ENCODE results near the gene ECI2.
"Not testable (repeated sequence)": the region's sequence is repeated elsewhere in the genome, so short reads cannot be mapped to it uniquely, and the experiment has no call there.

ECI2 gene

GRCh38 chr6:4100655-4101054 lies 34.7 kb downstream of the ECI2 start:
- no peak for DNase-seq (ENCODE audit: extremely low read depth, insufficient read length)

GRCh38 chr6:4093288-4093687 lies 42.1 kb downstream of the ECI2 start:
- no peak for DNase-seq (ENCODE audit: extremely low read depth, insufficient read length)
- Histone ChIP-seq H3K27me3 (replicated peaks; ENCODE audit: control insufficient read depth, insufficient read depth, low read length) (no peaks in the 10 kb centered on the region), H3K4me3 (replicated peaks; ENCODE audit: low read depth, low read length) (no peak overlapping the region), H3K36me3 (ENCODE audit: control insufficient read depth, insufficient read depth, low read length) (no peaks in the 10 kb centered on the region)
- no peak for TF ChIP-seq CTCF (IDR thresholded peaks at IDR 0.05; ENCODE audit: insufficient read depth, low read length, poor library complexity, severe bottlenecking)

More at GRCh38 chr6:4100655-4101054, 34.7 kb downstream of the ECI2 start:
- H3K27me3 ChIP-seq (replicated peaks; ENCODE audit: control insufficient read depth, insufficient read depth, low read length), result no peaks in the 10 kb centered on the region; the same call in none of the 2 replicates
- no peaks in the 10 kb centered on the region for H3K36me3 ChIP-seq (ENCODE audit: control insufficient read depth, insufficient read depth, low read length)
- no peak for TF ChIP-seq CTCF (IDR thresholded peaks at IDR 0.05; ENCODE audit: insufficient read depth, low read length, poor library complexity, severe bottlenecking)
- no peak overlapping the region for H3K4me3 ChIP-seq (replicated peaks; ENCODE audit: low read depth, low read length)

- Histone ChIP-seq H3K36me3 (ENCODE audit: control insufficient read depth, insufficient read depth, low read length) (no peaks in the 10 kb centered on the region), H3K4me3 (replicated peaks; ENCODE audit: low read depth, low read length) (no peak overlapping the region), H3K27me3 (replicated peaks; ENCODE audit: control insufficient read depth, insufficient read depth, low read length) (no peaks in the 10 kb centered on the region)
- TF ChIP-seq CTCF (IDR thresholded peaks at IDR 0.05; ENCODE audit: insufficient read depth, low read length, poor library complexity, severe bottlenecking), result no peak
- no peak for DNase-seq (ENCODE audit: extremely low read depth, insufficient read length)
These were observed 43.4 kb downstream of the ECI2 start for GRCh38 chr6:4091941-4092340.

- H3K36me3 ChIP-seq (ENCODE audit: control insufficient read depth, insufficient read depth, low read length); DNase-seq (ENCODE audit: extremely low read depth, insufficient read length); H3K4me3 ChIP-seq (replicated peaks; ENCODE audit: low read depth, low read length); H3K27me3 ChIP-seq (replicated peaks; ENCODE audit: control insufficient read depth, insufficient read depth, low read length): not testable (repeated sequence)
These were observed 45.3 kb downstream of the ECI2 start for GRCh38 chr6:4090043-4090442.

- no peaks in the 10 kb centered on the region for H3K36me3 ChIP-seq (ENCODE audit: control insufficient read depth, insufficient read depth, low read length)
- TF ChIP-seq CTCF (IDR thresholded peaks at IDR 0.05; ENCODE audit: insufficient read depth, low read length, poor library complexity, severe bottlenecking), result no peak
- no peak for DNase-seq (ENCODE audit: extremely low read depth, insufficient read length)
- H3K4me3 ChIP-seq (replicated peaks; ENCODE audit: low read depth, low read length), result no peak overlapping the region
- no peaks in the 10 kb centered on the region for H3K27me3 ChIP-seq (replicated peaks; ENCODE audit: control insufficient read depth, insufficient read depth, low read length)
These were observed 46.7 kb downstream of the ECI2 start for GRCh38 chr6:4088704-4089103.

GRCh38 chr6:4085332-4085700 lies 50.1 kb downstream of the ECI2 start:
- DNase-seq (ENCODE audit: extremely low read depth, insufficient read length), result no peak
- no peak for TF ChIP-seq CTCF (IDR thresholded peaks at IDR 0.05; ENCODE audit: insufficient read depth, low read length, poor library complexity, severe bottlenecking)
- no peaks in the 10 kb centered on the region for H3K36me3 ChIP-seq (ENCODE audit: control insufficient read depth, insufficient read depth, low read length)

More at GRCh38 chr6:4085332-4085700, 50.1 kb downstream of the ECI2 start:
- H3K27me3 ChIP-seq (replicated peaks; ENCODE audit: control insufficient read depth, insufficient read depth, low read length), result no peaks in the 10 kb centered on the region
- no peak overlapping the region for H3K4me3 ChIP-seq (replicated peaks; ENCODE audit: low read depth, low read length)
